Parathyroid adenoma (tissue), 2 donors: Measurements from ENCODE around the gene CFLAR.
"Not testable (repeated sequence)": the region's sequence is repeated elsewhere in the genome, so short reads cannot be mapped to it uniquely, and the experiment has no call there.

ENCODE experiments used
- H2AFZ ChIP-seq: fragments of 300-600 bp; sonication (generic); one replicate; pipeline ENCODE4 v1.7.0; 2017; ENCODE audit warnings: antibody characterized with exemption, mild to moderate bottlenecking
- H3K27ac ChIP-seq: fragments of 300-600 bp; sonication (generic); one replicate; pipeline ENCODE4 v1.7.0; 2017
- H3K27me3 ChIP-seq: fragments of 300-600 bp; sonication (generic); one replicate; pipeline ENCODE4 v1.7.0; 2017; ENCODE audit warnings: low read length; ENCODE audit not compliant: control insufficient read depth, insufficient read depth
- H3K36me3 ChIP-seq: fragments of 300-600 bp; sonication (generic); one replicate; pipeline ENCODE4 v1.7.0; 2017; ENCODE audit warnings: low read length; ENCODE audit not compliant: control insufficient read depth, insufficient read depth
- H3K4me1 ChIP-seq: fragments of 300-600 bp; sonication (generic); one replicate; pipeline ENCODE4 v1.7.0; 2017; ENCODE audit warnings: control low read depth
- H3K4me2 ChIP-seq: fragments of 300-600 bp; sonication (generic); one replicate; pipeline ENCODE4 v1.7.0; 2017; ENCODE audit warnings: low read length
- H3K4me3 ChIP-seq: fragments of 300-600 bp; sonication (generic); one replicate; pipeline ENCODE4 v1.7.0; 2017; ENCODE audit warnings: low read depth, low read length
- H3K79me2 ChIP-seq: fragments of 300-600 bp; sonication (generic); one replicate; pipeline ENCODE4 v1.7.0; 2017; ENCODE audit warnings: control low read depth
- H3K9ac ChIP-seq: fragments of 300-600 bp; sonication (generic); one replicate; pipeline ENCODE4 v1.7.0; 2017; ENCODE audit warnings: mild to moderate bottlenecking
- H3K9me3 ChIP-seq: fragments of 300-600 bp; sonication (generic); one replicate; pipeline ENCODE4 v1.7.0; 2017; ENCODE audit warnings: low read length; ENCODE audit not compliant: control insufficient read depth
- CTCF ChIP-seq: fragments of 300-600 bp; sonication (generic); IDR thresholded peaks from one replicate; pipeline ENCODE4 v1.7.0; 2017; ENCODE audit warnings: antibody characterized with exemption, mild to moderate bottlenecking
- donor health status: primary hyperparathyroidism.

CFLAR gene

GRCh38 chr2:201117735-201118094, 1.8 kb downstream of the CFLAR start:
- H3K9me3 ChIP-seq, H3K36me3 ChIP-seq, H3K79me2 ChIP-seq, H3K27me3 ChIP-seq, H3K4me1 ChIP-seq, H3K9ac ChIP-seq: not testable (repeated sequence)
- Histone ChIP-seq H2AFZ (peak overlapping the region; percentile 64), H3K27ac (peak overlapping the region; percentile 88), H3K4me3 (peak overlapping the region; percentile 60), H3K4me2 (peak overlapping the region; percentile 75)
- TF ChIP-seq CTCF = peak; percentile 0

- Histone ChIP-seq H3K4me1 (no peaks in the 10 kb centered on the region), H2AFZ (peak overlapping the region; percentile 64), H3K79me2 (peaks cover 8% of the 10 kb centered on the region), H3K9ac (no peak overlapping the region), H3K27me3 (no peaks in the 10 kb centered on the region), H3K4me2 (peak overlapping the region; percentile 75), H3K9me3 (no peaks in the 10 kb centered on the region), H3K27ac (peak overlapping the region; percentile 88), H3K4me3 (peak overlapping the region; percentile 60), H3K36me3 (no peaks in the 10 kb centered on the region)
- peak; percentile 35 for TF ChIP-seq CTCF
These were observed 2.4 kb downstream of the CFLAR start for GRCh38 chr2:201118121-201118960.

GRCh38 chr2:201118961-201119854, 3.2 kb downstream of the CFLAR start:
- Histone ChIP-seq H3K9ac (no peak overlapping the region), H2AFZ (peak overlapping the region; percentile 64), H3K27me3 (no peaks in the 10 kb centered on the region), H3K4me1 (peaks cover 6% of the 10 kb centered on the region), H3K79me2 (peaks cover 8% of the 10 kb centered on the region), H3K36me3 (no peaks in the 10 kb centered on the region), H3K4me2 (peak overlapping the region; percentile 75), H3K4me3 (peak overlapping the region; percentile 60), H3K27ac (peak overlapping the region; percentile 88), H3K9me3 (no peaks in the 10 kb centered on the region)
- TF ChIP-seq CTCF = no peak

- Histone ChIP-seq H2AFZ (no peak overlapping the region), H3K36me3 (no peaks in the 10 kb centered on the region), H3K4me1 (peaks cover 23% of the 10 kb centered on the region), H3K27me3 (no peaks in the 10 kb centered on the region), H3K4me2 (no peak overlapping the region), H3K27ac (peak overlapping the region; percentile 21), H3K9me3 (no peaks in the 10 kb centered on the region), H3K9ac (no peak overlapping the region), H3K4me3 (no peak overlapping the region), H3K79me2 (peaks cover 13% of the 10 kb centered on the region)
- TF ChIP-seq CTCF = no peak
These were observed 6.3 kb downstream of the CFLAR start for GRCh38 chr2:201122276-201122675.
